ENCODE data around the gene AOC2. TPM values are rescaled to one million over a fixed set of nuclear protein-coding genes. Genes with fewer than 3 reads are reported as not detected.

The AOC2 gene
- total and polyA plus RNA-seq, 9 of the 15 experiments (the other 6 are each of a cell fraction or from before 2014, with no cell fraction given), result 0.08 to 0.91 (median 0.49) TPM

- TF ChIP-seq NCOA2 (IDR thresholded peaks at IDR 0.05; ENCODE audit: partially characterized antibody in 2 of 2), result no peak
- no peak for TF ChIP-seq MEF2D (tag; conservative IDR thresholded peaks at IDR 0.05; ENCODE audit: low read depth)
- no peak for TF ChIP-seq TFAP4 (CRISPR knock-in tag; IDR thresholded peaks at IDR 0.05; ENCODE audit: borderline replicate concordance)
- no peak for TF ChIP-seq HNRNPL (IDR thresholded peaks at IDR 0.05; ENCODE audit: low read depth, low read length)
- TF ChIP-seq TEAD1 (CRISPR knock-in tag; IDR thresholded peaks at IDR 0.05), result no peak
- no peak for TF ChIP-seq ZNF79 (CRISPR knock-in tag; IDR thresholded peaks at IDR 0.05; ENCODE audit: low read depth)
- no peak for TF ChIP-seq EGR1 (conservative IDR thresholded peaks at IDR 0.05)
- no peak for TF ChIP-seq ELK3 (CRISPR knock-in tag; IDR thresholded peaks at IDR 0.05)
- no peak for TF ChIP-seq SMAD1 (IDR thresholded peaks at IDR 0.05; ENCODE audit: low read depth, low read length, partially characterized antibody)
- no peak for TF ChIP-seq ZBTB12 (CRISPR knock-in tag; IDR thresholded peaks at IDR 0.05)
- TF ChIP-seq EHMT2 (IDR thresholded peaks at IDR 0.05), result no peak
- TF ChIP-seq RBM25 (IDR thresholded peaks at IDR 0.05; ENCODE audit: low read depth, low read length, severe bottlenecking), result no peak
- TF ChIP-seq MXI1 (IDR thresholded peaks at IDR 0.05; ENCODE audit: low read depth, low read length), result no peak
- TF ChIP-seq ATF2 (CRISPR knock-in tag; IDR thresholded peaks at IDR 0.05), result no peak
- TF ChIP-seq STAG1 (CRISPR knock-in tag; IDR thresholded peaks at IDR 0.05; ENCODE audit: borderline replicate concordance), result no peak
- TF ChIP-seq THAP7 (CRISPR knock-in tag; IDR thresholded peaks at IDR 0.05), result no peak
- H3K4me3 ChIP-seq, result no peak overlapping the region
- H3K27me3 ChIP-seq (ENCODE audit: control insufficient read depth in 2 of 2, insufficient read depth in 2 of 2, low read length in 2 of 2), result 0 out of 5 replicates have a peak, but pooled peaks cover 0 to 9% of the 10 kb centered on the region in 2 experiments
- WGBS (ENCODE audit: insufficient coverage, low coverage, missing lambda C conversion rate), result 28% methylated on average over 8 of the region's 8 CpGs
- ChIA-PET CTCF (ENCODE audit: low intra/inter-chr PET ratio) (no interaction called here), POLR2A (interaction anchor here (1.3 to 1.4 kb wide), 2 partner anchors 9 to 11 kb away, joined by 5 to 6 read pairs; no protein-coding TSS in a partner anchor)
- H3K27ac ChIP-seq (ENCODE audit: extremely low read depth, low read depth, low read length), result no peak overlapping the region
- no peak overlapping the region for H3K4me2 ChIP-seq (ENCODE audit: insufficient read depth, low read length)
- H2AFZ ChIP-seq (ENCODE audit: low read depth, low read length), result no peak overlapping the region
- intact Hi-C loops (cut with micrococcal nuclease) (no loop called here), in situ Hi-C loops (cut with MboI) (no loop called here)
- no peaks in the 10 kb centered on the region for H4K20me1 ChIP-seq (replicated peaks; ENCODE audit: control insufficient read depth, insufficient read depth, low read length)
- H3K9ac ChIP-seq (ENCODE audit: insufficient read depth in 1 of 2, low read depth in 2 of 2, low read length in 2 of 2), result no peak overlapping the region
- no TSS peak for BruUV-seq (replicated peaks)
- FAIRE-seq, result no peak
- H3K9me3 ChIP-seq (replicated peaks; ENCODE audit: control insufficient read depth, insufficient read depth, low read depth, low read length), result no peaks in the 10 kb centered on the region
- H3K36me3 ChIP-seq (ENCODE audit: control insufficient read depth, insufficient read depth, low read length), result no peaks in the 10 kb centered on the region
- ATAC-seq, result no peak
- no peak for DNase-seq (ENCODE audit: extremely low read depth in 1 of 4, low spot score in 3 of 4)
- no peaks in the 10 kb centered on the region for H3K9me1 ChIP-seq (ENCODE audit: control insufficient read depth, insufficient read depth, low read length)
- peaks cover 0 to 3% of the 10 kb centered on the region in 2 experiments; a peak in 1 of 5 replicates for H3K4me1 ChIP-seq (replicated peaks in 1 of 2; ENCODE audit: control insufficient read depth in 2 of 2, insufficient read depth in 2 of 2, low read length in 2 of 2)
- no peaks in the 10 kb centered on the region for H3K79me2 ChIP-seq (ENCODE audit: control insufficient read depth, insufficient read depth, low read length)
Observed at GRCh38 chr17:42855048-42855596, 10.7 kb downstream of the AOC2 start.
